Memory B cell (primary cell): Measurements from ENCODE around the gene PLP2.

Experiments
- ATAC-seq: fragments of 150-1000 bp; cut with Tn5 transposase; 2 replicates; pipeline ENCODE4 v1.10.0; 2021; ENCODE audit warnings: low read depth, mild to moderate bottlenecking, moderate library complexity
- DNase-seq, 2 donors: peaks; one replicate each; pipeline ENCODE4 v3.0.0; 2022; ENCODE audit warnings: low spot score in 2 of 2
- H3K27ac Mint-ChIP-seq: one replicate; pipeline ENCODE4 v1.8.0; 2022; ENCODE audit warnings: mild to moderate bottlenecking, moderate library complexity, mixed read lengths
- H3K27me3 Mint-ChIP-seq: one replicate; pipeline ENCODE4 v1.8.0; 2022; ENCODE audit warnings: mixed read lengths
- H3K36me3 Mint-ChIP-seq: one replicate; pipeline ENCODE4 v1.8.0; 2022; ENCODE audit warnings: mild to moderate bottlenecking, mixed read lengths
- H3K4me1 Mint-ChIP-seq: one replicate; pipeline ENCODE4 v1.8.0; 2022; ENCODE audit warnings: mixed read lengths
- H3K4me3 Mint-ChIP-seq: one replicate; pipeline ENCODE4 v1.8.0; 2022; ENCODE audit warnings: mild to moderate bottlenecking, moderate library complexity, mixed read lengths
- H3K9me3 Mint-ChIP-seq: one replicate; pipeline ENCODE4 v1.8.0; 2022; ENCODE audit warnings: mixed read lengths

PLP2 gene

GRCh38 chrX:49155243-49155899 is 16.3 kb upstream of the PLP2 start:
- Mint-ChIP-seq H3K4me3 (peak overlapping the region; percentile 96), H3K27me3 (no peaks in the 10 kb centered on the region), H3K9me3 (no peaks in the 10 kb centered on the region), H3K4me1 (peaks cover 8% of the 10 kb centered on the region), H3K27ac (peak overlapping the region; percentile 94), H3K36me3 (no peaks in the 10 kb centered on the region)
- DNase-seq (no peak), ATAC-seq (no peak)

- no peaks in the 10 kb centered on the region for H3K9me3 Mint-ChIP-seq
- ATAC-seq (peak; percentile 93), DNase-seq (peak; percentile 75 to 79)
- peak overlapping the region; percentile 94 for H3K27ac Mint-ChIP-seq
- no peaks in the 10 kb centered on the region for H3K27me3 Mint-ChIP-seq
- peak overlapping the region; percentile 96 for H3K4me3 Mint-ChIP-seq
- H3K4me1 Mint-ChIP-seq = peaks cover 8% of the 10 kb centered on the region
- no peaks in the 10 kb centered on the region for H3K36me3 Mint-ChIP-seq
These were observed 15.5 kb upstream of the PLP2 start for GRCh38 chrX:49155900-49156837.

- Mint-ChIP-seq H3K4me3 (peak overlapping the region; percentile 14), H3K9me3 (no peaks in the 10 kb centered on the region), H3K27me3 (no peaks in the 10 kb centered on the region), H3K36me3 (no peaks in the 10 kb centered on the region), H3K27ac (no peak overlapping the region), H3K4me1 (peaks cover 8% of the 10 kb centered on the region)
- no peak for ATAC-seq
- no peak for DNase-seq
These were observed 14.5 kb upstream of the PLP2 start for GRCh38 chrX:49157194-49157593.

- no peaks in the 10 kb centered on the region for H3K27me3 Mint-ChIP-seq
- H3K36me3 Mint-ChIP-seq = no peaks in the 10 kb centered on the region
- H3K9me3 Mint-ChIP-seq = no peaks in the 10 kb centered on the region
- DNase-seq = no peak
- no peak for ATAC-seq
- no peak overlapping the region for H3K27ac Mint-ChIP-seq
- no peak overlapping the region for H3K4me3 Mint-ChIP-seq
- H3K4me1 Mint-ChIP-seq = peaks cover 6% of the 10 kb centered on the region
These were observed 10.8 kb upstream of the PLP2 start for GRCh38 chrX:49160908-49161307.

- Mint-ChIP-seq H3K27me3 (no peaks in the 10 kb centered on the region), H3K36me3 (no peaks in the 10 kb centered on the region), H3K4me1 (peaks cover 8% of the 10 kb centered on the region), H3K9me3 (no peaks in the 10 kb centered on the region), H3K4me3 (no peak overlapping the region), H3K27ac (no peak overlapping the region)
- no peak for ATAC-seq
- DNase-seq = no peak
These were observed 10.1 kb upstream of the PLP2 start for GRCh38 chrX:49161632-49162031.

- H3K9me3 Mint-ChIP-seq = no peaks in the 10 kb centered on the region
- ATAC-seq (no peak), DNase-seq (no peak)
- H3K4me3 Mint-ChIP-seq = peak within 1 kb of the TSS; percentile 85
- H3K36me3 Mint-ChIP-seq = no peaks in the 10 kb centered on the region
- H3K27ac Mint-ChIP-seq = peak within 1 kb of the TSS; percentile 71
- H3K27me3 Mint-ChIP-seq = no peaks in the 10 kb centered on the region
- peaks cover 14% of the 10 kb centered on the region for H3K4me1 Mint-ChIP-seq
These were observed 9.1 kb upstream of the PLP2 start, which contains the start of gene MAGIX for GRCh38 chrX:49162620-49163019. Gene MAGIX (plus strand): TSS chrX:49162758. CDS start chrX:49162890, 132 bp downstream.

- peak overlapping the region; percentile 85 for H3K4me3 Mint-ChIP-seq
- peaks cover 17% of the 10 kb centered on the region for H3K4me1 Mint-ChIP-seq
- peak overlapping the region; percentile 71 for H3K27ac Mint-ChIP-seq
- no peaks in the 10 kb centered on the region for H3K36me3 Mint-ChIP-seq
- no peaks in the 10 kb centered on the region for H3K27me3 Mint-ChIP-seq
- peak; percentile 70 to 77 for DNase-seq
- peak; percentile 62 for ATAC-seq
- no peaks in the 10 kb centered on the region for H3K9me3 Mint-ChIP-seq
These were observed 7.9 kb upstream of the PLP2 start for GRCh38 chrX:49163555-49164419.

GRCh38 chrX:49164589-49165360 is 6.9 kb upstream of the PLP2 start:
- Mint-ChIP-seq H3K27me3 (no peaks in the 10 kb centered on the region), H3K4me3 (peak overlapping the region; percentile 11), H3K9me3 (no peaks in the 10 kb centered on the region), H3K36me3 (no peaks in the 10 kb centered on the region), H3K27ac (peak overlapping the region; percentile 89), H3K4me1 (peaks cover 20% of the 10 kb centered on the region)
- ATAC-seq = no peak
- DNase-seq = no peak

- H3K36me3 Mint-ChIP-seq = no peaks in the 10 kb centered on the region
- H3K4me1 Mint-ChIP-seq = peaks cover 20% of the 10 kb centered on the region
- peak overlapping the region; percentile 84 for H3K4me3 Mint-ChIP-seq
- H3K9me3 Mint-ChIP-seq = no peaks in the 10 kb centered on the region
- DNase-seq = peak; percentile 54 to 62
- peak overlapping the region; percentile 89 for H3K27ac Mint-ChIP-seq
- H3K27me3 Mint-ChIP-seq = no peaks in the 10 kb centered on the region
- ATAC-seq = peak; percentile 62
These were observed 5.5 kb upstream of the PLP2 start for GRCh38 chrX:49165901-49166881.

- no peaks in the 10 kb centered on the region for H3K36me3 Mint-ChIP-seq
- H3K4me1 Mint-ChIP-seq = peaks cover 20% of the 10 kb centered on the region
- H3K27ac Mint-ChIP-seq = peak overlapping the region; percentile 89
- no peaks in the 10 kb centered on the region for H3K27me3 Mint-ChIP-seq
- peak; percentile 35 to 36 for DNase-seq
- H3K9me3 Mint-ChIP-seq = no peaks in the 10 kb centered on the region
- peak overlapping the region; percentile 84 for H3K4me3 Mint-ChIP-seq
- peak; percentile 36 for ATAC-seq
These were observed 4.6 kb upstream of the PLP2 start for GRCh38 chrX:49166914-49167739.

GRCh38 chrX:49167740-49168108 is 4.0 kb upstream of the PLP2 start:
- peaks cover 21% of the 10 kb centered on the region for H3K4me1 Mint-ChIP-seq
- H3K27ac Mint-ChIP-seq = peak overlapping the region; percentile 89
- DNase-seq (no peak), ATAC-seq (no peak)
- H3K27me3 Mint-ChIP-seq = no peaks in the 10 kb centered on the region
- no peaks in the 10 kb centered on the region for H3K36me3 Mint-ChIP-seq
- peak overlapping the region; percentile 84 for H3K4me3 Mint-ChIP-seq
- no peaks in the 10 kb centered on the region for H3K9me3 Mint-ChIP-seq
